B cell (primary cell): Measurements from ENCODE around the gene ADCY10. TPM values are rescaled to one million over a fixed set of nuclear protein-coding genes. Genes with fewer than 3 reads are reported as not detected.

Experiments
- ATAC-seq: fragments of 200-7000 bp; cut with Tn5 transposase; one replicate; pipeline ENCODE4 v1.10.0; 2021; ENCODE audit warnings: low read depth, mild to moderate bottlenecking, moderate number of reproducible peaks, moderate library complexity
- CTCF ChIA-PET: fragments of 350-600 bp; sonication (Branson Sonifier 250); formaldehyde crosslinking; loops from one replicate; lab custom pipeline; 2021; ENCODE audit warnings: antibody characterized with exemption, inconsistent platforms; lab: Charles Lee
- POLR2A ChIA-PET: fragments of 350-600 bp; sonication (Branson Sonifier 250); formaldehyde crosslinking; loops from one replicate; lab custom pipeline; 2021; ENCODE audit warnings: antibody characterized with exemption; lab: Charles Lee
- DNase-seq: peaks from one replicate; pipeline ENCODE4 v3.0.0; 2013
- H2AFZ ChIP-seq: 2 replicates; pipeline ENCODE4 v1.6.1; 2012; ENCODE audit warnings: mild to moderate bottlenecking, low read depth, low read length; ENCODE audit not compliant: insufficient read depth, poor library complexity, severe bottlenecking
- H3K27ac ChIP-seq, 2 donors: 1 replicate in 1 of 2; 2 replicates in 1 of 2; pipeline ENCODE4 v1.5.1; 2012 to 2013; ENCODE audit warnings: low read length in 2 of 2, mild to moderate bottlenecking in 2 of 2, moderate library complexity in 1 of 2
- H3K27me3 ChIP-seq, 4 experiments: fragments of 200-600 bp in 1 of 4; sonication (generic) in 1 of 4; replicated peaks in 1 of 4; 1 replicate in 2 of 4; 2 replicates in 2 of 4; pipeline versions ENCODE4 v1.6.1 to v1.7.0; 2013 to 2016; ENCODE audit warnings: low read length in 3 of 4, mild to moderate bottlenecking in 2 of 4, mixed read lengths in 1 of 4, moderate library complexity in 1 of 4; ENCODE audit not compliant: insufficient read depth in 4 of 4, control insufficient read depth in 3 of 4; ENCODE audit errors: control extremely low read depth in 1 of 4
- H3K36me3 ChIP-seq, 2 experiments: replicated peaks in 1 of 2; 1 replicate in 1 of 2; 2 replicates in 1 of 2; pipeline versions ENCODE4 v1.6.1 to v1.7.1; 2013; ENCODE audit warnings: low read length in 1 of 2; ENCODE audit not compliant: insufficient read depth in 2 of 2, control insufficient read depth in 1 of 2; ENCODE audit errors: control extremely low read depth in 1 of 2, extremely low read depth in 1 of 2
- H3K4me1 ChIP-seq, 2 donors: fragments of 200-600 bp in 1 of 2; sonication (generic) in 1 of 2; 1 replicate in 1 of 2; 2 replicates in 1 of 2; pipeline versions ENCODE4 v1.5.1 to v1.6.1; 2013 to 2017; ENCODE audit warnings: low read length in 2 of 2; ENCODE audit not compliant: control insufficient read depth in 2 of 2, insufficient read depth in 2 of 2
- H3K4me2 ChIP-seq: replicated peaks from 2 replicates; pipeline ENCODE3; 2012; ENCODE audit warnings: mild to moderate bottlenecking, low read depth, low read length; ENCODE audit not compliant: poor library complexity, severe bottlenecking
- H3K4me3 ChIP-seq, 5 experiments: fragments of 200-600 bp in 1 of 5; sonication (generic) in 1 of 5; 1 replicate in 3 of 5; 2 replicates in 2 of 5; pipeline versions ENCODE4 v1.5.1 to v1.7.0; 2011 to 2016; ENCODE audit warnings: low read length in 4 of 5, mild to moderate bottlenecking in 4 of 5, low read depth in 2 of 5, control low read depth in 1 of 5, moderate library complexity in 1 of 5; ENCODE audit not compliant: insufficient read depth in 1 of 5; ENCODE audit errors: control extremely low read depth in 1 of 5, extremely low read depth in 1 of 5
- H3K79me2 ChIP-seq: fragments of 200-600 bp; sonication (generic); one replicate; pipeline ENCODE4 v1.6.0; 2016; ENCODE audit warnings: low read length; ENCODE audit not compliant: control insufficient read depth, insufficient read depth
- H3K9ac ChIP-seq: fragments of 200-600 bp; sonication (generic); 2 replicates; pipeline ENCODE4 v1.6.1; 2017; ENCODE audit warnings: mild to moderate bottlenecking, low read length, moderate library complexity
- H3K9me3 ChIP-seq, 3 donors: one replicate each; pipeline versions ENCODE4 v1.6.1 to v1.7.1; 2013; ENCODE audit warnings: low read length in 2 of 3; ENCODE audit not compliant: control insufficient read depth in 2 of 3, insufficient read depth in 1 of 3; ENCODE audit errors: control extremely low read depth in 1 of 3
- H4K20me1 ChIP-seq: 2 replicates; pipeline ENCODE4 v1.6.0; 2012; ENCODE audit warnings: mild to moderate bottlenecking, low read length; ENCODE audit not compliant: insufficient read depth, control insufficient read depth, poor library complexity, severe bottlenecking
- H3K27ac Mint-ChIP-seq: one replicate; pipeline ENCODE4 v1.8.0; 2021; ENCODE audit warnings: mixed read lengths
- H3K27me3 Mint-ChIP-seq: one replicate; pipeline ENCODE4 v1.8.0; 2021; ENCODE audit warnings: mixed read lengths
- H3K4me1 Mint-ChIP-seq: one replicate; pipeline ENCODE4 v1.8.0; 2021; ENCODE audit warnings: mixed read lengths
- H3K4me3 Mint-ChIP-seq: one replicate; pipeline ENCODE4 v1.8.0; 2021; ENCODE audit warnings: mixed read lengths
- H3K9me3 Mint-ChIP-seq: one replicate; pipeline ENCODE4 v1.8.0; 2022; ENCODE audit warnings: mixed read lengths; ENCODE audit not compliant: insufficient read depth
- CTCF ChIP-seq: fragments of 200-600 bp; IDR thresholded peaks from one replicate; pipeline ENCODE4 v1.8.0; 2022; ENCODE audit warnings: antibody characterized with exemption, mild to moderate bottlenecking
- EZH2 ChIP-seq: IDR thresholded peaks from 2 replicates; pipeline ENCODE4 v1.6.1; 2012; ENCODE audit warnings: borderline replicate concordance, low read depth, mild to moderate bottlenecking, moderate library complexity, low read length; ENCODE audit not compliant: insufficient read depth, poor library complexity, severe bottlenecking
- WGBS: methylation state at CpG from one replicate; pipeline ENCODE4 v1.1.5; 2013; ENCODE audit warnings: missing lambda C conversion rate; ENCODE audit not compliant: insufficient coverage; 5-methylcytosine and 5-hydroxymethylcytosine counted together
- intact Hi-C: fragments of 100-400 bp; cut with micrococcal nuclease; formaldehyde crosslinking; loops from one replicate; pipeline ENCODE4 v1.10.0; 2022
- polyA plus RNA-seq: library from polyadenylated mRNA; depleted of rRNA; stranded (reverse); fragments of >200 nt; gene quantifications from 2 replicates; pipeline ENCODE4 v1.2.3, GENCODE V29; 2012
- total RNA-seq, 2 donors: library from RNA; stranded (reverse); fragments of 120-200 nt in 1 of 2; gene quantifications; 1 replicate in 1 of 2; 2 replicates in 1 of 2; pipeline versions ENCODE4 v1.2.3 to v1.2.4, GENCODE V29; 2013 to 2022

The ADCY10 gene
- total and polyA plus RNA-seq, 2 donors (not counting 1 experiment from before 2014, with no cell fraction given) = 0.15 TPM; not detected in 1

DNA sequence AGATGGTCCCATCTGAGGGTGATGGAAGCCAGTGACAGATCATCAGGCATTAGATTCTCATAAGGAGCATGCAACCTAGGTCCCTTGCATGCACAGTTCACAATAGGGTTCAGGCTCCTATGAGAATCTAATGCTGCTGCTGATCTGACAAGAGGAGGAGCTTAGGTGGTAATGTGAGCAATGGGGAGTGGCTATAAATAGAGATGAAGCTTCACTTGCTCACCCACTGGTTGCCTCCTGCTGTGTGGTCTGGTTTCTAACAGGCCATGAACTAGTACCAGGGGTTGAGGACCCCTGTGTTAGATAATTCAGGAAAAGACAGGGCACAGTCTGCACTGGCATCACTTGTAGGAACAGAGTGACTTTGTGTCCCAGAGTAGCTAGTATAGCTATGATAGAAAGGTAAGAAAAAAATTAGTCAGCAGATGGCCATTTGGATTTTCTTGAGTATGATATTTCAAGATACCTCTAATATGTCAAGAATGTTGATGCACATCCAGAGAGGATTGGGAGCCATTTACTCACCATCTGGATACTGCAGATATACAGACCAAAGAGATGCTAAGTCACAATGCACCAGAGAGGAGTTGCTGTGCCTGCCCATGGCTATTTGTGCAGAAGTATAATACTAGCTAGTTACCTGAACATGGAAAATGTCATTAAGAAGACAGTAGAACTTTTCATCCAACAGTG lies 53.6 kb downstream of the ADCY10 start:
- ChIA-PET POLR2A (no interaction called here), CTCF (no interaction called here)
- no peak for DNase-seq
- Histone ChIP-seq H3K4me1 (no peaks in the 10 kb centered on the region), H3K27ac (no peak overlapping the region), H4K20me1 (no peaks in the 10 kb centered on the region), H3K4me3 (no peak overlapping the region), H3K9ac (no peak overlapping the region), H3K4me2 (no peak overlapping the region), H3K9me3 (no peaks in the 10 kb centered on the region), H3K27me3 (no peaks in the 10 kb centered on the region), H2AFZ (no peak overlapping the region), H3K36me3 (no peaks in the 10 kb centered on the region), H3K79me2 (no peaks in the 10 kb centered on the region)
- Mint-ChIP-seq H3K9me3 (no peaks in the 10 kb centered on the region), H3K4me1 (no peaks in the 10 kb centered on the region), H3K4me3 (no peak overlapping the region), H3K27ac (no peak overlapping the region), H3K27me3 (no peaks in the 10 kb centered on the region)
- intact Hi-C loops = no loop called here
- TF ChIP-seq CTCF (no peak), EZH2 (no peak)
- no peak for ATAC-seq

DNA sequence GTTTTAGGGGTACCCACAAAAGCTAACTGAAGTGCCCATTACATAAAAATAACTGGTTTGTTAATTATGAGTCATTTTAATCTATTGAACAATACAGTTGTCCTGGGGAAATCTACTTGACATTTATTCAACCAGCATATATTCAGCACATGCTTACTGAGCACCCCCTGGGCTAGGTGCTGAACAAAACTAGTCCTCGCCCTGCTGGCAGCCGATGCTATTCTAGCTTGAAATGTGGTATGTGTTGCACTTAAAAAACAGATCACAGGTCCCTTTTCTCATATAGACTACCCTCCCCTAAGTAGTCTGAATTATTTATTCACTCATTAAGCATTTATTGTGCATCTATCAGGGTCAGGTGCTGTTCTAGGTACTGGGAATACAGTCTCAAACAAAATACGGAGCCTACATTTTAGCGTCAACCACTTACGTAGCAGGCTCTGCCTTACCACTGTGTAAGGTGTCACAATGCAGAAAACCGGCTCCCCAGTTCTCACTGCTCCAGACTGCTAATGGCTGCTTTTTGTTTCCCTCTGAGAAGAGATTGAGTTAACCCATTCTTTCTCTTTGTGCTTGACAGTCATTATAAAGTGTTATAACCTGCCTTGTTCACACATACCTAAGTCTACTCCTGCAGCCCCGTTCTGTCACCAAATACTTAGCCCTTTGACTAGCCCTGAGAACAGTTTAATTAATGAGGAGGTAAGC lies 57.1 kb downstream of the ADCY10 start:
- CTCF ChIA-PET = no interaction called here
- Histone ChIP-seq H3K4me3 (no peak overlapping the region), H3K79me2 (no peaks in the 10 kb centered on the region), H3K4me1 (no peaks in the 10 kb centered on the region), H3K36me3 (no peaks in the 10 kb centered on the region), H3K27me3 (no peaks in the 10 kb centered on the region), H3K4me2 (no peak overlapping the region), H3K9me3 (no peaks in the 10 kb centered on the region), H4K20me1 (no peaks in the 10 kb centered on the region), H3K9ac (no peak overlapping the region), H2AFZ (no peak overlapping the region), H3K27ac (no peak overlapping the region)
- Mint-ChIP-seq H3K4me3 (no peak overlapping the region), H3K27ac (no peak overlapping the region), H3K4me1 (no peaks in the 10 kb centered on the region), H3K9me3 (no peaks in the 10 kb centered on the region), H3K27me3 (no peaks in the 10 kb centered on the region)
- WGBS = 94% methylated on average over 3 of the region's 7 CpGs
- DNase-seq (no peak), ATAC-seq (no peak)
- intact Hi-C loops = no loop called here
- POLR2A ChIA-PET = interaction anchor here (0.6 kb wide), 1 partner anchor 254 kb away, joined by 4 read pairs; no protein-coding TSS in a partner anchor
- TF ChIP-seq EZH2 (no peak), CTCF (no peak)
